CD4-positive, alpha-beta T cell treated with Interleukin-17A for 1 hour (primary cell): ENCODE results near the gene TERF2IP.

Experiments used
- DNase-seq: peaks from one replicate; pipeline ENCODE4 v3.0.0-alpha.2; 2020

Gene TERF2IP

GRCh38 chr16:75644240-75645012 is 3.1 kb upstream of the TERF2IP start:
- peak; percentile 60 for DNase-seq

DNA sequence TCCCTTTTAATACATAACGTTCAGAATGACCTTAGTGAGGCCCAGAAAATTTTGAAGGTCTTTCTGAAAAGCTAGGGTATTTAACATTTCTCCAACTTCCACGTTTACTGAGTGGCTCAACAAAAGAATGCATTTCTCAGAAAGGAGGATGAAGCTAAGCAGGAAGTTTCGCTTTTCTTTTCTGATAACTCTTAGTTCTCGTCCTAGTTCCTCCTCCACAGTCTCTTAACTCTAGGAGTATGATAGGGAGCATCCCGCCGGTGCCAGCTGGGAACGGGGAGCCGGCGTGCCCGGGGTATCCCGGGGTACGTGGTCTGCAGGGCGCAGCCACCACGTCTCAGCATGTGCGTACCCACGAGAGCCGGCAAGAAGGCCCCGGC is 471 bp upstream of the TERF2IP start:
- DNase-seq: peak; percentile 18

- DNase-seq: peak; percentile 88
These were observed 898 bp downstream of the TERF2IP start for GRCh38 chr16:75648265-75649076.

DNA sequence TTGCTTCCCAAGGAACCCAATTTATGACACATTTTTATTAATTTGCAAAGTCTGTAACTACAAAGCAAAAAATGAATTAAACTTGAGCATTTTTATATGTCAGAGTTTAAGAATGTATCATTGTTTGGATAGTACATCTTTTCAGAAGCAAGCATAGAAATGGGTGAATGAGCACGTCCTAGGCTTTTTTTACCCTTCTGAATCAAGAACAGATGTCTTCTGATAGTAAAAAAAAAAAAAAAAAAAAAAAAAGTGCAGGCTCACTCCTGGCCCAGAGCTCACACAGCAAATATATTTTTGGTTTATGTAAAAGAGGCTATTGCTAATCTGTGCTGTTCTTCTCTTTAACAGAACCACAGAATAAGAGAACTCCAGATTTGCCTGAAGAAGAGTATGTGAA is 6.3 kb downstream of the TERF2IP start:
- DNase-seq: no peak

DNA sequence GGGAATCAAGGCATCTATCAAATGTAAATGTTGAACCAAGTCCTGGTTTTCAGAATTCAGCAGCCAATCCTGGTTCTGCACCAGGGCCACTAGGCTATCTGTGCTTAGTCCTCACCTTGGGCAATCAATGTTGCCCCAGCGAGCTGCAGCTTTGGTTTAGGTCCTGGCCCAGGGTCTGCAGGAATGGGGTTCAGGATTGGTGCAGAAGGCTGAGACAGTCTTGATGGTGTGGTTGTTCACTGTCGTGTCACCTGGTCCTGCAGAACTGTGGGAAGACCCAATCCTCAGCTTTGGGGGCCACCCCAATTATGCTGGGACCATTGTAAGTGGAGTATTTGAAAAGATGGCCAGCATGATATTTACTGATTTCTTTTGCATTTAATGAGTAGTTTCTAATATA is 10.6 kb downstream of the TERF2IP start:
- DNase-seq: no peak

DNA sequence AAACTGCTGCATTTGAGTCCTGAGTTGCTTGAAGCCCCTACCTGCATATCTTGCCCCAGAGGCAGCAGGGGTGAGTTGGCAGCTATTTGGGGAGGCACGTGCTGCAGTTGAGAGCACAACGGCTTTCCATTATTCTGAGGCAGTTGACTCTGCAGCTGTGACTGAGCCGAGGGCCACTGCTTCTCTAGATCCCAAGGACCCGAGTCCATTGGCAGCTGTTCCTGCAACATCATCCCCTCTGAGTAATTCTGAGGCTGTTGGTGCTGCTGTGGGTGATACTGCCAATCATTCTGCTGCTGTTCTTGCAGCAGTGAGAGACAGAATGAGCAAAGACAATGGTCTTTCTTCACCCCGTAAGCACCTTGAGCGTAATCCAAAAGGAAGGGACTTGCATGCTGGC is 12.7 kb downstream of the TERF2IP start:
- DNase-seq: no peak

- no peak for DNase-seq
These were observed 13.2 kb downstream of the TERF2IP start for GRCh38 chr16:75660726-75661302.

DNA sequence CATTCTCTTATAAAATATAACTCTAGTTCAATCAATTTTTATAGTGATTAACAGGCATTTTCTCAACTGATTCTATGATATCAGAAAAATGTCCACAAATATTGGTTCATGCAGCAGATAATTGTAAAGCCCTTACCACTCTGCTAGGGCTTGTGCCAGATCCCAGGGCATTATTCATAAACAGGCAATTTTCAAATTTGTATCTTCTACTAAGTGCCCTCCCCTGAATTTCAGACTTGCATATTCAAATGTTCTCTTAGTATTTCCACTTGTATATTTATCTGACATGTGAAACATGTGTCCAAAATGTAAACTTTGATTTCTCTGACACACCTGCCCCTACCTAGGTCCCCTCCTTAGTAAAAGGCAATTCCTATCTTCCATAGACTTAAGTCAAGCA is 19.9 kb downstream of the TERF2IP start:
- DNase-seq: no peak

GRCh38 chr16:75676909-75677308 is 29.3 kb downstream of the TERF2IP start, which contains the start of gene CPHXL2:
CPHXL2 (minus strand) TSS chr16:75677009; CDS start chr16:75676999, 10 bp downstream.
- DNase-seq: no peak

DNA sequence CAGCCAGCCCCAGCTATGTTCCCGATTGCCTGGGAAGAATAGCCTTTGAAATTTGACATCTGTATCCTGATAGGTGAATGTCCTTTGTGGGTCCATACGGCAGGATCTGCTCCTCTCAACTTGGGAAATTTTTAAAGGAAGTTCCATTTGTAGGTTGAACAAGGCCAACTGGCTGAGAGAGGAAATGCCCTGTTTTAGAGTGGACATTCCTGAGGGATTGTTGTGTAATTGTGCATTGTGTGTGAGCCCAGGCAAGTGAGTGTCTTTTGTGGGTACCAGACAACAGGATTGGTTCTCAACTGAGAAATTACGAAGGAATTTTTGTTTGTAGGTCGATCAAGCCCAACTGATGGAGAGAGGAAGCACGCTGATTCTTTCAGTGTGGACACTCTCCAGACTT is 31.8 kb downstream of the TERF2IP start:
- no peak for DNase-seq

GRCh38 chr16:75682308-75682707 is 34.7 kb downstream of the TERF2IP start:
- DNase-seq: no peak

GRCh38 chr16:75687361-75687760 is 39.8 kb downstream of the TERF2IP start:
- DNase-seq: no peak

DNA sequence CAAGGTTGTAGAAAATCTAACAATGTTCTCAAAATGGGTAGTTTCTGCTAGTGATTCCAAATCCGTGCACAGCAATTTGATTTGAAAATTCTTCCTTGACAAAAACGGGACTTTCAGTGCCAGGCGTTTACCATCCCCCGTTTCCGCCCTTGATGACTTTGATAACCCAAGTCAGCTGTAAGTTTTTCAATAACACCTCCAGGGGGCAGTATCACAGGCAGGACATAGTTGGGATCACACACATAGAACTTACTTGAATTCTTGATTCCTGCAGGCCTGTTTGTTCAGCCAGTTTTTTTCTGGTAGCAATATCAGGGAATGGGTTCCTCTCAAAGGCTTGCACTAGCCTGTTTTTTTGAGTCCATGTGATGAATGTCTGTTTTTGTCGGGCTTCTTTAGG is 48.1 kb downstream of the TERF2IP start:
- DNase-seq: no peak

DNA sequence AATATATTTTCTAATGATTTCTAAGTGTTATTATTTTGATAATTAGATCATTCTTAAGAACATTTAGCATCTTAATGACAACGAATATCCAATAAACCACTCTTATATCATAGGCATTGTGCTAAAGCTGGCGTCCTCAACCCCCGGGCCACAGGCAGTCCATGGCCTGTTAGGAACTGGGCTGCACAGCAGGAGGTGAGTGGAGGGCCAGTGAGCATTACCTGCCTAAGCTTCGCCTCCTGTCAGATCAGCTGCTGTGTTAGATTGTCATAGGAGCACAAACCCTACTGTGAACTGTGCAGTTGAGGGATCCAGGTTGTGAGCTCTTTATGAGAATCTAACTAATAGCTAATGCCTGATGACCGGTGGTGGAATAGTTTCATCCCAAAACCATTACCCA is 50.0 kb downstream of the TERF2IP start:
- DNase-seq: no peak

DNA sequence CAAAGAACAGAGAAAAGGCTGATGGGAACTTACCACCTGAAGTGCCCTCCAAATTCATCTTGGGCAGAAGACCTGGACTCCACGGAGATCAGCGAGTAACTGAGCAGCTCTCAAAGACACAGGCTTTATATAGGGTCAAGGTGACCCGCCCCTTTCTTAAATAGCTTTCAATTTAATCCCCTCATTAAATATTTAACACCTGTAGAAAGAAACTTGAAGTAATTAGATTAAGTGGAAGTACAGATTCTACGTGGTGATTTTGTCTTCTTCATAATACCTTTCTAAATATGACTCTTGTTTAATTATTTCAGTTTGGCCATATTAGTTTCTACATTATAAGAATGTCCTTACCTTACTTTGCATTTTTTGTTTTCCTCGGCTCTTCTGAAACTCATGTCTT is 53.8 kb downstream of the TERF2IP start, which contains the start of gene DUXB:
DUXB (minus strand) TSS at position 101 of the 400 bp plus-strand sequence; CDS start at position 58, 43 bp downstream.
- DNase-seq: no peak

GRCh38 chr16:75702242-75702641 is 54.7 kb downstream of the TERF2IP start:
- DNase-seq: no peak

DNA sequence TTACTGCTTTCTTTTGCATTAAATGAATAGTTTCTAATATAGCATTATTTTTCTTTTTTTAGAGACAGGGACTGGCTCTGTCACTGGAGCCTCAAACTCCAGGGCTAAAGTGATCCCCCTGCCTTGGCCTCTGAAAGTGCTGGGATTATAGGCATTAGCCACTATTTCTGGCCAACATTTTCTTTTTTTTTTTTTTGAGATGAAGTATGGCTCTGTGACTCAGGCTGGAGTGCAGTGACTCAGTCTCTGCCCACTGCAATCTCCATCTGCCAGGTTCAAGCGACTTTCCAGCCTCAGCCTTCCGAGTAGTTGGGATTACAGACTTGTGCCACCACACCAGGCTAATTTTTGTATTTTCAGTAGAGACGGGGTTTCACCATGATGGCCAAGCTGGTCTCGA is 55.7 kb downstream of the TERF2IP start:
- no peak for DNase-seq
